Ovary (tissue), 9 donors: Measurements from ENCODE around the gene FBXL13. TPM values are rescaled to one million over a fixed set of nuclear protein-coding genes. Genes with fewer than 3 reads are reported as not detected.

Experiments
- DNase-seq, 5 donors: peaks; one replicate each; pipeline ENCODE4 v3.0.0-alpha.2; 2019 to 2020
- H3K27ac ChIP-seq, 2 donors: fragments of 200-600 bp; one replicate each; pipeline versions ENCODE4 v1.5.1 to v1.8.0; 2019 to 2022
- H3K27me3 ChIP-seq: fragments of 200-600 bp; one replicate; pipeline ENCODE4 v1.8.0; 2022
- H3K36me3 ChIP-seq: fragments of 200-600 bp; sonication (generic); one replicate; pipeline ENCODE4 v1.5.1; 2019
- H3K4me1 ChIP-seq: one replicate; pipeline ENCODE4 v1.8.1; 2013; ENCODE audit warnings: mild to moderate bottlenecking, moderate library complexity; ENCODE audit not compliant: insufficient read depth
- H3K4me3 ChIP-seq: fragments of 200-600 bp; sonication (generic); one replicate; pipeline ENCODE4 v1.5.1; 2017
- H3K9me3 ChIP-seq, 2 donors: fragments of 200-600 bp in 1 of 2; sonication (generic) in 1 of 2; one replicate each; pipeline versions ENCODE4 v1.5.1 to v1.8.1; 2013 to 2019; ENCODE audit warnings: mild to moderate bottlenecking in 1 of 2, moderate library complexity in 1 of 2
- EP300 ChIP-seq: sonication (generic); formaldehyde crosslinking; IDR thresholded peaks from one replicate; pipeline ENCODE4 v1.6.1; 2017; ENCODE audit warnings: antibody characterized with exemption
- POLR2A ChIP-seq: fragments of 450-650 bp; IDR thresholded peaks from one replicate; pipeline ENCODE4 v1.6.1; 2017; ENCODE audit warnings: antibody characterized with exemption, mild to moderate bottlenecking, moderate library complexity
- WGBS, 3 donors: extraction: QIAGEN DNeasy Blood & Tissue Kit in 1 of 3; methylation state at CpG; one replicate each; pipeline versions ENCODE4 v1.1.5 to v1.1.7; 2013 to 2017; 5-methylcytosine and 5-hydroxymethylcytosine counted together
- intact Hi-C, 4 donors: fragments of 100-400 bp; cut with DNase I; formaldehyde crosslinking; loops; one replicate each; pipeline versions ENCODE4 v1.11.0 to v1.15.1; 2022 to 2023
- polyA plus RNA-seq, 2 donors: library from polyadenylated mRNA; stranded (reverse); fragments of 200-250 nt in 1 of 2; fragments of 350-450 nt in 1 of 2; fragmentation: Illumina TruSeq in 1 of 2; extraction: RNeasy Lipid Tissue Mini Kit (QIAGEN cat#74804) in 1 of 2; gene quantifications; one replicate each; pipeline ENCODE4 v1.2.3, GENCODE V29; 2013 to 2014
- total RNA-seq, 7 donors: library from RNA; depleted of rRNA in 2 of 7; stranded (reverse); fragments of >200 nt in 2 of 7; fragmentation: NEBNext Ultra II Directional in 3 of 7; extraction: Animal tissue kit (Norgen Biotek cat#: 25700) in 3 of 7; gene quantifications; one replicate each; pipeline versions ENCODE4 v1.1.0 to v1.2.4, GENCODE V29; 2016 to 2023
- TF ChIP-seq, protein P1 (sequence below), 3 donors: fragments of 450-650 bp in 2 of 3; fragments of 200-600 bp in 1 of 3; IDR thresholded peaks; one replicate each; pipeline versions ENCODE4 v1.5.1 to v1.8.0; 2016 to 2022; ENCODE audit warnings: antibody characterized with exemption in 3 of 3, mild to moderate bottlenecking in 1 of 3
- donor health status: DM: no; HTN: no; CAD: no; lungs with moderate emphysema.
- donor health status: DM: no; HTN: no; CAD: no.
- donor health status: Bipolar disorder and iron deficiency.
- donor health status: DM: yes; HTN: yes; CAD: no.
- donor health status: DM: no; HTN: no; CAD: no.
- donor health status: DM: yes; HTN: yes; CAD: no.

The FBXL13 gene
- total and polyA plus RNA-seq, 9 donors: 1.1 to 13.3 (median 6.0) TPM

- no peaks in the 10 kb centered on the region for H3K36me3 ChIP-seq
- no peaks in the 10 kb centered on the region for H3K4me1 ChIP-seq
- WGBS, 3 donors: 84 to 91% (median 85%) methylated on average over 8 of the region's 8 CpGs
- TF ChIP-seq POLR2A: no peak
- TF ChIP-seq, protein P1, sequence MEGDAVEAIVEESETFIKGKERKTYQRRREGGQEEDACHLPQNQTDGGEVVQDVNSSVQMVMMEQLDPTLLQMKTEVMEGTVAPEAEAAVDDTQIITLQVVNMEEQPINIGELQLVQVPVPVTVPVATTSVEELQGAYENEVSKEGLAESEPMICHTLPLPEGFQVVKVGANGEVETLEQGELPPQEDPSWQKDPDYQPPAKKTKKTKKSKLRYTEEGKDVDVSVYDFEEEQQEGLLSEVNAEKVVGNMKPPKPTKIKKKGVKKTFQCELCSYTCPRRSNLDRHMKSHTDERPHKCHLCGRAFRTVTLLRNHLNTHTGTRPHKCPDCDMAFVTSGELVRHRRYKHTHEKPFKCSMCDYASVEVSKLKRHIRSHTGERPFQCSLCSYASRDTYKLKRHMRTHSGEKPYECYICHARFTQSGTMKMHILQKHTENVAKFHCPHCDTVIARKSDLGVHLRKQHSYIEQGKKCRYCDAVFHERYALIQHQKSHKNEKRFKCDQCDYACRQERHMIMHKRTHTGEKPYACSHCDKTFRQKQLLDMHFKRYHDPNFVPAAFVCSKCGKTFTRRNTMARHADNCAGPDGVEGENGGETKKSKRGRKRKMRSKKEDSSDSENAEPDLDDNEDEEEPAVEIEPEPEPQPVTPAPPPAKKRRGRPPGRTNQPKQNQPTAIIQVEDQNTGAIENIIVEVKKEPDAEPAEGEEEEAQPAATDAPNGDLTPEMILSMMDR (IDR thresholded peaks at IDR 0.05): no peak
- no peak for TF ChIP-seq EP300
- no peak overlapping the region for H3K27ac ChIP-seq
- DNase-seq: no peak
- no peak overlapping the region for H3K4me3 ChIP-seq
- no peaks in the 10 kb centered on the region for H3K27me3 ChIP-seq
- intact Hi-C loops: no loop called here
- no peaks in the 10 kb centered on the region for H3K9me3 ChIP-seq
Measured at GRCh38 chr7:102975854-102976253, 98.7 kb downstream of the FBXL13 start.

GRCh38 chr7:102974366-102975236 lies 100.0 kb downstream of the FBXL13 start:
- Histone ChIP-seq H3K9me3 (no peaks in the 10 kb centered on the region), H3K4me3 (no peak overlapping the region), H3K4me1 (no peaks in the 10 kb centered on the region), H3K27ac (no peak overlapping the region), H3K36me3 (no peaks in the 10 kb centered on the region), H3K27me3 (no peaks in the 10 kb centered on the region)
- DNase-seq: no peak
- WGBS, 3 donors: 92 to 93% (median 92%) methylated on average over 15 of the region's 15 CpGs
- intact Hi-C loops: no loop called here
- TF ChIP-seq POLR2A (no peak), EP300 (no peak)
- TF ChIP-seq, protein P1 (IDR thresholded peaks at IDR 0.05): no peak

DNA sequence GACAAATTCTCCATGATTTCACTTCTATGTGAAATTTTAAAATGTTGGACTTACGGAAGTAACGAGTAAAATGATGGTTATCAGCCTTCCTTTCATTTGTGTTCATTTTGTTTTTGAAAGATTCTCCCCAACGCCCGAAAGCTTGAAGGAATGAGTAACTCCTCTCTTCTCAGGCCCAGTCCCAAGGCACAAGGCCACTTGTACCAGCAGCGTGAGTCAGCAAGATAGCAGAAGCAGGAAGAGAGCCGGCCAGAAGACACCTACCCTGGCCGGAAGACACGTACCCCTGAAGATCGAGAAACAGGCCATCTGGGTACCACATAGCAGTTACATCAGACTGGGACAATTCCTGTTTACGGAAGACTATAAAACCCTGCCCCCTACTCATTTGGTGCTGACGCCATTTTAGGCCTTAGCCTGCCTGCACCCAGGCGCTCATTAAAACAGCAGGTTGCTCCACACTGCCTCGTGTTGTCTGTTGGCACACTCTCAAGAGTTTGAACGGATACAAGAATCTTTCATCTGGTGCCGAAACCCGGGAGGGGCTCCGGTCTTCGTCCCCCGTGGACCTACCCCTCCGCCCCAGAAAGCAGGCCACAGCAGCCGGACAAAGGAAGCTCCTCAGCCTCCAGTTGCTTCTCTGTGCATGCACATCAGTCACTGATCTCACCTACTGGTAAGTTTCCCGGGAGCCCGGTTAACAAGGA lies 101.3 kb downstream of the FBXL13 start:
- Histone ChIP-seq H3K36me3 (no peaks in the 10 kb centered on the region), H3K27me3 (no peaks in the 10 kb centered on the region), H3K27ac (no peak overlapping the region), H3K4me3 (no peak overlapping the region), H3K4me1 (no peaks in the 10 kb centered on the region), H3K9me3 (no peaks in the 10 kb centered on the region)
- no peak for TF ChIP-seq EP300
- TF ChIP-seq, protein P1 (IDR thresholded peaks at IDR 0.05): no peak
- TF ChIP-seq POLR2A: no peak
- 88 to 92% (median 90%) methylated on average over 23 of the region's 23 CpGs for WGBS, 3 donors
- DNase-seq: no peak
- intact Hi-C loops: no loop called here

GRCh38 chr7:102967798-102968197 lies 106.8 kb downstream of the FBXL13 start:
- H3K4me1 ChIP-seq: no peaks in the 10 kb centered on the region
- H3K9me3 ChIP-seq: no peaks in the 10 kb centered on the region
- intact Hi-C loops: no loop called here
- no peaks in the 10 kb centered on the region for H3K27me3 ChIP-seq
- no peak overlapping the region for H3K27ac ChIP-seq
- DNase-seq: no peak
- H3K4me3 ChIP-seq: no peak overlapping the region
- TF ChIP-seq POLR2A (no peak), EP300 (no peak)
- TF ChIP-seq, protein P1 (IDR thresholded peaks at IDR 0.05): no peak
- no peaks in the 10 kb centered on the region for H3K36me3 ChIP-seq
